Measurements from ENCODE around the gene ATAD3B. TPM values are rescaled to one million over a fixed set of nuclear protein-coding genes. Genes with fewer than 3 reads are reported as not detected.

ATAD3B gene
- total and polyA plus RNA-seq, 2 of the 13 experiments (the other 11 are each of a cell fraction or from before 2014, with no cell fraction given) = 9.6 to 31.1 TPM

DNA sequence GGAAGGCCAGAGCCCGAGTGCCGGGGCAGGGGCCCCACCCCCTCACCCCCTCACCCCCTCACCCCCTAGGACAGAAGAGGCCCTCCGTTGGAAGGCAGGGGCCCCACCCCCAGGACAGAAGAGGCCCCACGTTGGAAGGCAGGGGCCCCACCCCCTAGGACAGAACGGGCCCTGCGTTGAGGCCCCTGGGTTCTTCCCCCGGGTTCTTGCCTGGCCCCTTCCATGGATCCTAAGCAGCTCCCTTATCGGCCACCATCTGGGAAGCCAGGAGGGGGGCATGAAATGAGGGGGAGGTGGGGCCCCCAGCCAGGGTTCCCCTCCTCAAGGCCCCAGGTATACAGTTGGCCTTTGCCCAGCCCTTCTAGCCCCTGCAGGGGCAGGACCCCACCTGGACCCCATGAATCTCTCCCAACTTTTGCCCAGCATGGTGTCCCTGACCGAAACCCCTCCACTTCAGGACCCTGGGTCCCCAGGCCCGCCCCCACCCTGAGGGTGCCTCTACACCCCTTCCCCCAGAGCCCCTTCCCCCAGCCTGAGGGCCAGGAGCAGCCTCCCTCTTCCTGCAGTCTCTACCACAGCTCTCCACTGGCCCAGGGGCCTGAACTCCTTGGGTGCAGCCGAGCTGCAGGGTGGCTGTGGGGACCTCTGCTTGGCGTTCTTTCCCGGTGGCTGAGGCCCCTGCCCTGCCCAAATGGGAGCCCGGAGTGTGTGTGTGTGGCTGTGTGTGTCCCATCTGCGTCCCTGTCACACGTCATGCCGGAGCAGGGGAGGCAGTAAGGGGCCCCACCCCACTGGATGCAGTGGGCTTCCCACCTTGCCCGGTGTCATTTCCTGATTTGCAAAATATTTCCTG lies 40.3 kb upstream of the ATAD3B start (continued):
- TF ChIP-seq, protein P1, sequence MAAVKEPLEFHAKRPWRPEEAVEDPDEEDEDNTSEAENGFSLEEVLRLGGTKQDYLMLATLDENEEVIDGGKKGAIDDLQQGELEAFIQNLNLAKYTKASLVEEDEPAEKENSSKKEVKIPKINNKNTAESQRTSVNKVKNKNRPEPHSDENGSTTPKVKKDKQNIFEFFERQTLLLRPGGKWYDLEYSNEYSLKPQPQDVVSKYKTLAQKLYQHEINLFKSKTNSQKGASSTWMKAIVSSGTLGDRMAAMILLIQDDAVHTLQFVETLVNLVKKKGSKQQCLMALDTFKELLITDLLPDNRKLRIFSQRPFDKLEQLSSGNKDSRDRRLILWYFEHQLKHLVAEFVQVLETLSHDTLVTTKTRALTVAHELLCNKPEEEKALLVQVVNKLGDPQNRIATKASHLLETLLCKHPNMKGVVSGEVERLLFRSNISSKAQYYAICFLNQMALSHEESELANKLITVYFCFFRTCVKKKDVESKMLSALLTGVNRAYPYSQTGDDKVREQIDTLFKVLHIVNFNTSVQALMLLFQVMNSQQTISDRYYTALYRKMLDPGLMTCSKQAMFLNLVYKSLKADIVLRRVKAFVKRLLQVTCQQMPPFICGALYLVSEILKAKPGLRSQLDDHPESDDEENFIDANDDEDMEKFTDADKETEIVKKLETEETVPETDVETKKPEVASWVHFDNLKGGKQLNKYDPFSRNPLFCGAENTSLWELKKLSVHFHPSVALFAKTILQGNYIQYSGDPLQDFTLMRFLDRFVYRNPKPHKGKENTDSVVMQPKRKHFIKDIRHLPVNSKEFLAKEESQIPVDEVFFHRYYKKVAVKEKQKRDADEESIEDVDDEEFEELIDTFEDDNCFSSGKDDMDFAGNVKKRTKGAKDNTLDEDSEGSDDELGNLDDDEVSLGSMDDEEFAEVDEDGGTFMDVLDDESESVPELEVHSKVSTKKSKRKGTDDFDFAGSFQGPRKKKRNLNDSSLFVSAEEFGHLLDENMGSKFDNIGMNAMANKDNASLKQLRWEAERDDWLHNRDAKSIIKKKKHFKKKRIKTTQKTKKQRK (IDR thresholded peaks at IDR 0.05; ENCODE audit: low read length) = no peak
- TF ChIP-seq ZNF501 (CRISPR knock-in tag; IDR thresholded peaks at IDR 0.05) (no peak), GFI1 (CRISPR knock-in tag; IDR thresholded peaks at IDR 0.05; ENCODE audit: borderline replicate concordance) (no peak), TOPORS (CRISPR knock-in tag; IDR thresholded peaks at IDR 0.05) (no peak), SOX13 (IDR thresholded peaks at IDR 0.05) (no peak; the same call in 1 of the 2 replicates), SOX13 (CRISPR knock-in tag; conservative IDR thresholded peaks at IDR 0.05 in 1 of 2, IDR thresholded peaks at IDR 0.05 in 1 of 2) (no peak), ZNF775 (CRISPR knock-in tag; IDR thresholded peaks at IDR 0.05; ENCODE audit: borderline replicate concordance) (no peak), TBL1XR1 (IDR thresholded peaks at IDR 0.05; ENCODE audit: borderline replicate concordance, low read length, partially characterized antibody) (no peak), ZSCAN22 (CRISPR knock-in tag; IDR thresholded peaks at IDR 0.05) (no peak), ZNF709 (CRISPR knock-in tag; IDR thresholded peaks at IDR 0.05) (no peak), ZNF83 (CRISPR knock-in tag; IDR thresholded peaks at IDR 0.05; ENCODE audit: borderline replicate concordance) (no peak; the same call in 1 of the 2 replicates), KAT7 (CRISPR knock-in tag; IDR thresholded peaks at IDR 0.05; ENCODE audit: borderline replicate concordance) (peak; percentile 0; the same call in 1 of the 2 replicates), ZNF607 (CRISPR knock-in tag; IDR thresholded peaks at IDR 0.05; ENCODE audit: borderline replicate concordance) (no peak), TBP (CRISPR knock-in tag; IDR thresholded peaks at IDR 0.05) (no peak), ARNTL (CRISPR knock-in tag; IDR thresholded peaks at IDR 0.05) (0 out of 2 replicates have a peak, but pooled peaks have one; percentile 1), POLR2AphosphoS2 (IDR thresholded peaks at IDR 0.05; ENCODE audit: low read depth, low read length) (no peak), GATA4 (IDR thresholded peaks at IDR 0.05; ENCODE audit: borderline replicate concordance, low read depth) (no peak), IKZF1 (IDR thresholded peaks at IDR 0.05) (no peak), ZNF839 (CRISPR knock-in tag; IDR thresholded peaks at IDR 0.05; ENCODE audit: borderline replicate concordance) (0 out of 2 replicates have a peak, but pooled peaks have one; percentile 54), IRF2 (CRISPR knock-in tag; IDR thresholded peaks at IDR 0.05) (peak; percentile 1; the same call in 1 of the 2 replicates), POLR2G (IDR thresholded peaks at IDR 0.05; ENCODE audit: low read depth, low read length) (no peak), CHD2 (IDR thresholded peaks at IDR 0.05; ENCODE audit: low read depth, low read length) (no peak), SNRNP70 (IDR thresholded peaks at IDR 0.05; ENCODE audit: low read depth, low read length) (no peak), KAT8 (CRISPR knock-in tag; IDR thresholded peaks at IDR 0.05) (peak; percentile 17; the same call in 1 of the 2 replicates), STAT5B (CRISPR knock-in tag; IDR thresholded peaks at IDR 0.05) (no peak), TEAD2 (CRISPR knock-in tag; IDR thresholded peaks at IDR 0.05) (no peak)
- TF ChIP-seq, protein P2, sequence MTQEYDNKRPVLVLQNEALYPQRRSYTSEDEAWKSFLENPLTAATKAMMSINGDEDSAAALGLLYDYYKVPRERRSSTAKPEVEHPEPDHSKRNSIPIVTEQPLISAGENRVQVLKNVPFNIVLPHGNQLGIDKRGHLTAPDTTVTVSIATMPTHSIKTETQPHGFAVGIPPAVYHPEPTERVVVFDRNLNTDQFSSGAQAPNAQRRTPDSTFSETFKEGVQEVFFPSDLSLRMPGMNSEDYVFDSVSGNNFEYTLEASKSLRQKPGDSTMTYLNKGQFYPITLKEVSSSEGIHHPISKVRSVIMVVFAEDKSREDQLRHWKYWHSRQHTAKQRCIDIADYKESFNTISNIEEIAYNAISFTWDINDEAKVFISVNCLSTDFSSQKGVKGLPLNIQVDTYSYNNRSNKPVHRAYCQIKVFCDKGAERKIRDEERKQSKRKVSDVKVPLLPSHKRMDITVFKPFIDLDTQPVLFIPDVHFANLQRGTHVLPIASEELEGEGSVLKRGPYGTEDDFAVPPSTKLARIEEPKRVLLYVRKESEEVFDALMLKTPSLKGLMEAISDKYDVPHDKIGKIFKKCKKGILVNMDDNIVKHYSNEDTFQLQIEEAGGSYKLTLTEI (CRISPR knock-in tag; conservative IDR thresholded peaks at IDR 0.05) = no peak
